T-helper 1 cell treated with Interleukin-12 subunit alpha and Interleukin-12 subunit beta and Interleukin-4 antibody, amounts not matched to agents 30 μg/mL and 1 μg/mL, for 36 hours (primary cell): ENCODE results near the gene RASEF.

Experiments
- H3K27ac Mint-ChIP-seq: one replicate; pipeline ENCODE4 v1.8.0; 2021; ENCODE audit warnings: mild to moderate bottlenecking, mixed read lengths
- H3K27me3 Mint-ChIP-seq: one replicate; pipeline ENCODE4 v1.8.0; 2021; ENCODE audit warnings: low read depth, mixed read lengths
- H3K36me3 Mint-ChIP-seq: one replicate; pipeline ENCODE4 v1.8.0; 2021; ENCODE audit warnings: low read depth, mixed read lengths
- H3K4me1 Mint-ChIP-seq: one replicate; pipeline ENCODE4 v1.8.0; 2021; ENCODE audit warnings: low read depth, mixed read lengths
- H3K4me3 Mint-ChIP-seq: one replicate; pipeline ENCODE4 v1.8.0; 2021; ENCODE audit warnings: mild to moderate bottlenecking, moderate library complexity, mixed read lengths
- H3K9me3 Mint-ChIP-seq: one replicate; pipeline ENCODE4 v1.8.0; 2021; ENCODE audit warnings: mixed read lengths

Gene RASEF

GRCh38 chr9:82991671-82992070, 71.3 kb downstream of the RASEF start:
- H3K27ac Mint-ChIP-seq: no peak overlapping the region
- no peaks in the 10 kb centered on the region for H3K36me3 Mint-ChIP-seq
- no peaks in the 10 kb centered on the region for H3K9me3 Mint-ChIP-seq
- no peaks in the 10 kb centered on the region for H3K4me1 Mint-ChIP-seq
- H3K4me3 Mint-ChIP-seq: no peak overlapping the region
- H3K27me3 Mint-ChIP-seq: no peaks in the 10 kb centered on the region

DNA sequence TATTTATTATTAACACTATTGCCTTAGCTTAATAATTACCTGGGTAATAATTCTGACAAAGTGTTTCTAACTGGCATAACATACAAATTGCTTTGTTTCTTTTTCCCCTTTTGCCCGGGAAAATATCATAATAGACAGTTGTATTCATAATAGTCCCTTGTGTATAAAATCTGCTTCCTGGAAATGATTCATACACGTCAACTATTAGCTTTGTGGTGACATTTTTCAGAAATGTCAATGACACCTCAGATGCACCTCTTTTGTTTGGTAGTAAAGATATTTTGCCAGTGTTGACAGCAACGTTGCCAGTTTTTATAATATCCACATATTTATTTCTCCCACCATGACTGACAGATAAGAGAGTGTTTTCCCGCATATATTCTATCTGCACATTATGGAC, 73.0 kb downstream of the RASEF start:
- no peaks in the 10 kb centered on the region for H3K27me3 Mint-ChIP-seq
- H3K9me3 Mint-ChIP-seq: no peaks in the 10 kb centered on the region
- no peaks in the 10 kb centered on the region for H3K4me1 Mint-ChIP-seq
- H3K4me3 Mint-ChIP-seq: no peak overlapping the region
- H3K36me3 Mint-ChIP-seq: no peaks in the 10 kb centered on the region
- H3K27ac Mint-ChIP-seq: no peak overlapping the region

- H3K4me1 Mint-ChIP-seq: no peaks in the 10 kb centered on the region
- H3K9me3 Mint-ChIP-seq: no peaks in the 10 kb centered on the region
- H3K27ac Mint-ChIP-seq: no peak overlapping the region
- H3K36me3 Mint-ChIP-seq: no peaks in the 10 kb centered on the region
- H3K4me3 Mint-ChIP-seq: no peak overlapping the region
- no peaks in the 10 kb centered on the region for H3K27me3 Mint-ChIP-seq
Measured at GRCh38 chr9:82988488-82988887, 74.5 kb downstream of the RASEF start.

GRCh38 chr9:82987370-82988189, 75.4 kb downstream of the RASEF start:
- no peaks in the 10 kb centered on the region for H3K4me1 Mint-ChIP-seq
- no peak overlapping the region for H3K27ac Mint-ChIP-seq
- H3K9me3 Mint-ChIP-seq: no peaks in the 10 kb centered on the region

DNA sequence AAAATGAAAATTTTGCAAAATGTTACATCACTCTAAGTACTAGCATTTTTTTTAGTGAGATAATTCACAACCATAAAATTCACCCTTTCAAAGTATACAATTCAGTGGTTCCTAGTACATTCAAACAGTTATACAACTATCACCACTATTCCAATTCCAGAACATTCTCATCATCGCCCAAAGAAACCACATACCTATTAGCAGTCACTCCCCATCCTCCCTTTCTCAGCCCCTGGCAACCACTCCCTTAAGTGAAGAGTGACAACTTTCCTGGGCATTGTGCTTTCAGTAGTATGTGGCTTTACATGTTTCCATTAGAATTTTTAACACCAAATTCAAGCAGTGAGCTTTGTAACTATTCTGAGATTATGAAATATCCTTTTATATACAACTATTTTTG, 81.4 kb downstream of the RASEF start:
- no peaks in the 10 kb centered on the region for H3K4me1 Mint-ChIP-seq
- no peak overlapping the region for H3K4me3 Mint-ChIP-seq

More at GRCh38 chr9:82987370-82988189, 75.4 kb downstream of the RASEF start:
- Mint-ChIP-seq H3K27me3 (no peaks in the 10 kb centered on the region), H3K4me3 (no peak overlapping the region), H3K36me3 (no peaks in the 10 kb centered on the region)

DNA sequence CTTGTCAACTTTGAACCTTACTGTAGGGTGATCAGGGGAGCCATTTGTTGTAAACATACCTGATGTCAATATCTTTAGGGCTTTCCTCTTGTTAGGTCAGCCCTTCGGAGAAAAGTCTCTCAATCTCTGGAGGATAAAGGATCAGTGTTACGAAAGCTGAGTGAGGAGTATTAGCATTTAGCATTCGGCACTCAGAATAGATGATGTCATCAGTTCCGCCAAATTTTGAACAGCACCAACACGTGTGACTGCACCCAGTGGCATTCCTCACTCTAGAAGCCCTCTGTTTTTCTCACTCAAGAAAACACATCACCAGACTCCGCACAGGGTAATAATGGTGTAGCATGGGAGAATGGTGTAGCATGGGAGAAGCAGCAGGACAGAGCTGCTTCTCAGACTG, 87.8 kb downstream of the RASEF start:
- no peaks in the 10 kb centered on the region for H3K4me1 Mint-ChIP-seq
- no peak overlapping the region for H3K4me3 Mint-ChIP-seq
- H3K27me3 Mint-ChIP-seq: no peaks in the 10 kb centered on the region
- no peak overlapping the region for H3K27ac Mint-ChIP-seq
- no peaks in the 10 kb centered on the region for H3K9me3 Mint-ChIP-seq
- no peaks in the 10 kb centered on the region for H3K36me3 Mint-ChIP-seq

More for the DNA sequence above, 81.4 kb downstream of the RASEF start:
- Mint-ChIP-seq H3K27ac (no peak overlapping the region), H3K36me3 (no peaks in the 10 kb centered on the region), H3K9me3 (no peaks in the 10 kb centered on the region), H3K27me3 (no peaks in the 10 kb centered on the region)

GRCh38 chr9:82972446-82972845, 90.5 kb downstream of the RASEF start:
- no peaks in the 10 kb centered on the region for H3K36me3 Mint-ChIP-seq
- no peaks in the 10 kb centered on the region for H3K4me1 Mint-ChIP-seq
- no peak overlapping the region for H3K27ac Mint-ChIP-seq
- H3K9me3 Mint-ChIP-seq: no peaks in the 10 kb centered on the region
- H3K4me3 Mint-ChIP-seq: no peak overlapping the region
- H3K27me3 Mint-ChIP-seq: no peaks in the 10 kb centered on the region

- Mint-ChIP-seq H3K9me3 (no peaks in the 10 kb centered on the region), H3K27me3 (no peaks in the 10 kb centered on the region), H3K4me3 (no peak overlapping the region), H3K4me1 (no peaks in the 10 kb centered on the region), H3K27ac (no peak overlapping the region), H3K36me3 (no peaks in the 10 kb centered on the region)
Measured at GRCh38 chr9:82970359-82970758, 92.6 kb downstream of the RASEF start.

DNA sequence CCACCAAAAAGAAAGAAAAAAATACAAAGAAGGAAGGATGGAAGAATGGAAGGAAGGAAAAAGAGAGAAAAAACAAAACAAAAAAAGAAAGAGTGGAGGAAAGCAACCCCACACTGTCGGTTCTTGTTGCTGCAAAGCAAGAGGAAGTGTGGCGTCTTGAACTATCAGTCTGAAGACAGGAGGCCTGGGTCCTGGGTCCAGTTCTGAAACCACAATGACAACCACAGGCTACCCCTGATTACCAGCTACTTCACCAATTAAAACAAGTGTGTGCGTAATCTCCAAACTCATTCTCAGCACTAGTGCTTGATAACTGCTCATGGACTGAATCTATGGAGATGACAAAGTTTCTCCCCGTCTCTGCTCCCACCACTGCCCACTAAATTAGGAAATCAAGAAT, 93.7 kb downstream of the RASEF start:
- no peaks in the 10 kb centered on the region for H3K9me3 Mint-ChIP-seq
- no peak overlapping the region for H3K4me3 Mint-ChIP-seq
- no peaks in the 10 kb centered on the region for H3K36me3 Mint-ChIP-seq
- H3K27ac Mint-ChIP-seq: no peak overlapping the region
- H3K4me1 Mint-ChIP-seq: no peaks in the 10 kb centered on the region
- no peaks in the 10 kb centered on the region for H3K27me3 Mint-ChIP-seq

DNA sequence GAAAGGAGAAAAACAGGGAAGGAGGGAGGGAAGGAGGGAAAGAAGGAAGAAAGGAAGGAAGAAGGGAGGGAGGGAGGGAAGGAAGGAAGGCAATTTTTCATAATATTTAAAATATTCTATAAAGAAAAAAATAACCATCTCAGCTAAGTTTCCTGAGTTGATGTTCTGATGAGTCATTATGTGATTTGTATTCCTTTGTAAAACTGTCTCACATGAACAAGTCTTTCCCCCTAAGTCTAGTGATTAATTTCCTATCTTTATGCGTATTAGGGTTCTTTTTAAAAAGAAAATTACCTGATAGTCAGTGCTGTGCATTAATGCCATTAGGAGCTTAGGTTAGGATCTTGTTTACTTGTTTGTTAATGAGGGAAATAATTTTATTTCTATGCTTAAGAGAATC, 94.1 kb downstream of the RASEF start:
- Mint-ChIP-seq H3K36me3 (no peaks in the 10 kb centered on the region), H3K4me1 (no peaks in the 10 kb centered on the region), H3K27me3 (no peaks in the 10 kb centered on the region), H3K27ac (no peak overlapping the region), H3K4me3 (no peak overlapping the region), H3K9me3 (no peaks in the 10 kb centered on the region)

- H3K9me3 Mint-ChIP-seq: no peaks in the 10 kb centered on the region
- no peak overlapping the region for H3K27ac Mint-ChIP-seq
- no peaks in the 10 kb centered on the region for H3K36me3 Mint-ChIP-seq
- H3K27me3 Mint-ChIP-seq: no peaks in the 10 kb centered on the region
- H3K4me1 Mint-ChIP-seq: no peaks in the 10 kb centered on the region
- no peak overlapping the region for H3K4me3 Mint-ChIP-seq
Measured at GRCh38 chr9:82968388-82968787, 94.6 kb downstream of the RASEF start.

- no peak overlapping the region for H3K27ac Mint-ChIP-seq
- H3K9me3 Mint-ChIP-seq: no peaks in the 10 kb centered on the region
- no peaks in the 10 kb centered on the region for H3K4me1 Mint-ChIP-seq
- no peaks in the 10 kb centered on the region for H3K27me3 Mint-ChIP-seq
- no peak overlapping the region for H3K4me3 Mint-ChIP-seq
- no peaks in the 10 kb centered on the region for H3K36me3 Mint-ChIP-seq
Measured at GRCh38 chr9:82961504-82962125, 101.3 kb downstream of the RASEF start.

- Mint-ChIP-seq H3K36me3 (no peaks in the 10 kb centered on the region), H3K9me3 (no peaks in the 10 kb centered on the region), H3K27me3 (no peaks in the 10 kb centered on the region), H3K4me3 (no peak overlapping the region), H3K27ac (no peak overlapping the region), H3K4me1 (no peaks in the 10 kb centered on the region)
Measured at GRCh38 chr9:82957529-82958379, 105.2 kb downstream of the RASEF start.

GRCh38 chr9:82949203-82949602, 113.7 kb downstream of the RASEF start:
- no peaks in the 10 kb centered on the region for H3K9me3 Mint-ChIP-seq
- H3K27me3 Mint-ChIP-seq: no peaks in the 10 kb centered on the region
- H3K4me3 Mint-ChIP-seq: no peak overlapping the region
- no peak overlapping the region for H3K27ac Mint-ChIP-seq
- no peaks in the 10 kb centered on the region for H3K4me1 Mint-ChIP-seq
- H3K36me3 Mint-ChIP-seq: no peaks in the 10 kb centered on the region

DNA sequence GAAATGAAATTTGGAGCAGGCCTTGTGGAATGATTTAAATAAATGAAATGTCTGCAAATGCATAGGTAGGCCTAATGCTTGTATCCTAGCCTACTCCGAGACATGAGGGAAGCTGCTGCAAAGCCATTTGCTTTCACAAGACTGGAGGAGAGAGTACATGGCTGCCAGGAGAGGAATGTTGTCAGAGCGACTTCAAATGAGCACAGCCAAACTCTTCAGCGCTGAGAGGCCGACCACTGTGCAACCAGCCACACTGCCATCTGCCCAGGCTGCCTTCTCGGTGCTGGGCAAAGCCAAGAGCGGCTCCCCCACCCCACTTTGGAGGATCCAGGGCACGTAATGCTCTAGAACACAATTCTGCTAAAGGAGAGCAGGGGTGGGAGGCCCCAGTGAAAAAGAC, 122.6 kb downstream of the RASEF start:
- Mint-ChIP-seq H3K4me1 (no peaks in the 10 kb centered on the region), H3K4me3 (no peak overlapping the region), H3K9me3 (no peaks in the 10 kb centered on the region), H3K27ac (no peak overlapping the region), H3K36me3 (no peaks in the 10 kb centered on the region), H3K27me3 (no peaks in the 10 kb centered on the region)
